K562 (cell line): ENCODE data around the gene VKORC1.

Source experiments
- ARID1B ChIP-seq: fragments of 450-650 bp; IDR thresholded peaks from 2 replicates; pipeline ENCODE4 v1.6.1; 2016; ENCODE audit warnings: antibody characterized with exemption, mild to moderate bottlenecking, inconsistent platforms
- BHLHE40 ChIP-seq: IDR thresholded peaks from 2 replicates; pipeline ENCODE4 v1.6.1; 2011; ENCODE audit warnings: low read length, improper control_type of control experiment
- CEBPG ChIP-seq, 3 experiments: fragments of 200-800 bp in 1 of 3; sonication (Bioruptor generic) in 1 of 3; sonication (generic) in 1 of 3; formaldehyde crosslinking in 1 of 3; IDR thresholded peaks in 2 of 3; conservative IDR thresholded peaks in 1 of 3; 2 replicates each; pipeline versions ENCODE4 v1.6.1 to v1.8.0; 2016 to 2022; ENCODE audit warnings: missing compliant biosample characterization in 2 of 3, missing genetic modification characterization in 2 of 3, mild to moderate bottlenecking in 1 of 3, missing genetic modification reagents in 1 of 3
- CTCF ChIP-seq, 3 experiments: IDR thresholded peaks in 2 of 3; conservative IDR thresholded peaks in 1 of 3; 2 replicates each; pipeline ENCODE4 v1.5.1; 2011 to 2012; ENCODE audit warnings: low read length in 3 of 3, mild to moderate bottlenecking in 3 of 3, control low read depth in 2 of 3, improper control_type of control experiment in 1 of 3, inconsistent platforms in 1 of 3, low read depth in 1 of 3, mixed read lengths in 1 of 3, moderate library complexity in 1 of 3; ENCODE audit not compliant: insufficient read depth in 2 of 3
- HNRNPL ChIP-seq: fragments of 200-400 bp; formaldehyde crosslinking; IDR thresholded peaks from 2 replicates; pipeline ENCODE4 v1.6.1; 2017; ENCODE audit warnings: low read depth, mild to moderate bottlenecking, low read length
- MTA1 ChIP-seq: fragments of 450-650 bp; IDR thresholded peaks from 2 replicates; pipeline ENCODE4 v1.6.1; 2017; ENCODE audit warnings: borderline replicate concordance
- MXI1 ChIP-seq: IDR thresholded peaks from 2 replicates; pipeline ENCODE4 v1.6.1; 2011; ENCODE audit warnings: low read depth, mild to moderate bottlenecking, improper control_type of control experiment, low read length
- POLR2AphosphoS5 ChIP-seq: IDR thresholded peaks from 2 replicates; pipeline ENCODE4 v1.6.1; 2011; ENCODE audit warnings: mild to moderate bottlenecking, low read depth, low read length, moderate library complexity; ENCODE audit not compliant: control insufficient read depth, insufficient read depth
- ZNF766 ChIP-seq: fragments of 200-800 bp; sonication (Bioruptor generic); conservative IDR thresholded peaks from 2 replicates; pipeline ENCODE4 v1.6.1; 2016; ENCODE audit warnings: missing genetic modification characterization, missing compliant biosample characterization
- TF ChIP-seq, protein P1 (sequence below): sonication (generic); formaldehyde crosslinking; IDR thresholded peaks from 2 replicates; pipeline ENCODE4 v1.8.1; 2023; ENCODE audit warnings: mild to moderate bottlenecking, missing genetic modification reagents, moderate library complexity
- TF ChIP-seq, protein P2 (sequence below): fragments of 450-650 bp; IDR thresholded peaks from 2 replicates; pipeline ENCODE4 v1.6.1; 2017; ENCODE audit warnings: antibody characterized with exemption

DNA sequence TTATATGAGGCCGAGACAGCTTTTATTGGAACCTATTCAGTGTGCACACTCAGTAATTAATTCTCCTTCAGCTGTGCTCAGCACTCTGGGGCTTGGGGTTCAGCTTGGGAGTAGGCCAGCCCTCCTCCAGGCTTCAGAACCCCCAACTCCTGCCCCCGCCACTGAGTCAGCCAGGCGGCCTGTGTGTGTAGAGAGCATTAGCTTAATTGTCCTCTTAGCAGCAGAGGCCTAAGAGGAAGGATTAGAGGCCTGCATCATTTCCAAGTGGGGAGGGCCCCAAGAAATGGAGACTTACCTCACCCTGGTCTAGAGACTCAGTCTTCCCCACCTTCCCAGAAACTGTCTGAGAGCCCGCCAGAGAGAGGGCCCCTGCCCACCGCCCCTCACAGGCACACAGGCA is 6.6 kb downstream of the VKORC1 start:
- no peak for TF ChIP-seq POLR2AphosphoS5
- no peak for TF ChIP-seq CEBPG (CRISPR knock-in tag; IDR thresholded peaks at IDR 0.05)
- no peak for TF ChIP-seq CEBPG (tag; conservative IDR thresholded peaks at IDR 0.05 in 1 of 2, IDR thresholded peaks at IDR 0.05 in 1 of 2)
- no peak for TF ChIP-seq ARID1B
- TF ChIP-seq HNRNPL, result no peak
- TF ChIP-seq CTCF (IDR thresholded peaks at IDR 0.05 in 2 of 3, conservative IDR thresholded peaks at IDR 0.05 in 1 of 3; ENCODE audit: insufficient read depth in 2 of 3, low read depth in 1 of 3, low read length in 3 of 3), result no peak
- TF ChIP-seq, protein P1, sequence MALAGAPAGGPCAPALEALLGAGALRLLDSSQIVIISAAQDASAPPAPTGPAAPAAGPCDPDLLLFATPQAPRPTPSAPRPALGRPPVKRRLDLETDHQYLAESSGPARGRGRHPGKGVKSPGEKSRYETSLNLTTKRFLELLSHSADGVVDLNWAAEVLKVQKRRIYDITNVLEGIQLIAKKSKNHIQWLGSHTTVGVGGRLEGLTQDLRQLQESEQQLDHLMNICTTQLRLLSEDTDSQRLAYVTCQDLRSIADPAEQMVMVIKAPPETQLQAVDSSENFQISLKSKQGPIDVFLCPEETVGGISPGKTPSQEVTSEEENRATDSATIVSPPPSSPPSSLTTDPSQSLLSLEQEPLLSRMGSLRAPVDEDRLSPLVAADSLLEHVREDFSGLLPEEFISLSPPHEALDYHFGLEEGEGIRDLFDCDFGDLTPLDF, result no peak
- no peak for TF ChIP-seq MXI1
- TF ChIP-seq BHLHE40, result no peak
- TF ChIP-seq MTA1, result no peak
- no peak for TF ChIP-seq ZNF766 (CRISPR knock-in tag)
- TF ChIP-seq, protein P2, sequence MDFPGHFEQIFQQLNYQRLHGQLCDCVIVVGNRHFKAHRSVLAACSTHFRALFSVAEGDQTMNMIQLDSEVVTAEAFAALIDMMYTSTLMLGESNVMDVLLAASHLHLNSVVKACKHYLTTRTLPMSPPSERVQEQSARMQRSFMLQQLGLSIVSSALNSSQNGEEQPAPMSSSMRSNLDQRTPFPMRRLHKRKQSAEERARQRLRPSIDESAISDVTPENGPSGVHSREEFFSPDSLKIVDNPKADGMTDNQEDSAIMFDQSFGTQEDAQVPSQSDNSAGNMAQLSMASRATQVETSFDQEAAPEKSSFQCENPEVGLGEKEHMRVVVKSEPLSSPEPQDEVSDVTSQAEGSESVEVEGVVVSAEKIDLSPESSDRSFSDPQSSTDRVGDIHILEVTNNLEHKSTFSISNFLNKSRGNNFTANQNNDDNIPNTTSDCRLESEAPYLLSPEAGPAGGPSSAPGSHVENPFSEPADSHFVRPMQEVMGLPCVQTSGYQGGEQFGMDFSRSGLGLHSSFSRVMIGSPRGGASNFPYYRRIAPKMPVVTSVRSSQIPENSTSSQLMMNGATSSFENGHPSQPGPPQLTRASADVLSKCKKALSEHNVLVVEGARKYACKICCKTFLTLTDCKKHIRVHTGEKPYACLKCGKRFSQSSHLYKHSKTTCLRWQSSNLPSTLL, result no peak
